MCF 10A (cell line): ENCODE results near the gene PPP2R2D. TPM values are rescaled to one million over a fixed set of nuclear protein-coding genes. Genes with fewer than 3 reads are reported as not detected.
A peak's percentile ranks its signal among the peaks of the same experiment; 100 is the strongest.

Experiments used
- BruUV-seq: library from RNA; stranded (reverse); fragments of 400-500 nt; replicated peaks from 2 replicates; lab custom pipeline; 2021; lab: Mats Ljungman, UMichigan
- CTCF ChIA-PET: fragments of 300-600 bp; sonication (Branson Sonifier 250); formaldehyde crosslinking; extraction: SDS; loops from one replicate; lab custom pipeline; 2021; ENCODE audit warnings: antibody characterized with exemption, inconsistent platforms; lab: Yijun Ruan, JAX
- POLR2A ChIA-PET: fragments of 300-600, 350-650 bp; sonication (Branson Sonifier 250); formaldehyde crosslinking; extraction: SDS; loops from one replicate; lab custom pipeline; 2020; ENCODE audit warnings: antibody characterized with exemption, inconsistent platforms; lab: Yijun Ruan, JAX
- DNase-seq: peaks from one replicate; pipeline ENCODE4 v3.0.0-alpha.2; 2018; ENCODE audit not compliant: unreplicated experiment
- H3K27ac Mint-ChIP-seq: one replicate; pipeline ENCODE4 v1.8.0; 2022; ENCODE audit warnings: mild to moderate bottlenecking, low read depth, mixed read lengths; ENCODE audit not compliant: unreplicated experiment
- H3K27me3 Mint-ChIP-seq: one replicate; pipeline ENCODE4 v1.8.0; 2022; ENCODE audit warnings: mixed read lengths; ENCODE audit not compliant: insufficient read depth, unreplicated experiment
- H3K36me3 Mint-ChIP-seq: one replicate; pipeline ENCODE4 v1.8.0; 2022; ENCODE audit warnings: mild to moderate bottlenecking, moderate library complexity, mixed read lengths; ENCODE audit not compliant: insufficient read depth, unreplicated experiment
- H3K4me1 Mint-ChIP-seq: one replicate; pipeline ENCODE4 v1.8.0; 2022; ENCODE audit warnings: mixed read lengths; ENCODE audit not compliant: insufficient read depth, unreplicated experiment
- H3K4me3 Mint-ChIP-seq: one replicate; pipeline ENCODE4 v1.8.0; 2022; ENCODE audit warnings: mild to moderate bottlenecking, moderate library complexity, mixed read lengths; ENCODE audit not compliant: unreplicated experiment
- H3K9me3 Mint-ChIP-seq: one replicate; pipeline ENCODE4 v1.8.0; 2022; ENCODE audit warnings: mixed read lengths; ENCODE audit not compliant: unreplicated experiment
- intact Hi-C: fragments of 100-400 bp; cut with micrococcal nuclease; formaldehyde crosslinking; loops from 2 replicates; pipeline ENCODE4 v1.14.1; 2022
- total RNA-seq: library from RNA; stranded (reverse); gene quantifications from 2 replicates; pipeline ENCODE4 v1.2.3, GENCODE V29; 2022
- TF ChIP-seq, protein P1 (sequence below): fragments of 200-600 bp; IDR thresholded peaks from one replicate; pipeline ENCODE4 v1.8.0; 2022; ENCODE audit warnings: antibody characterized with exemption, mild to moderate bottlenecking; ENCODE audit not compliant: unreplicated experiment

Gene PPP2R2D
- total RNA-seq, 1 experiment from 2014 or later: 35.5 TPM

DNA sequence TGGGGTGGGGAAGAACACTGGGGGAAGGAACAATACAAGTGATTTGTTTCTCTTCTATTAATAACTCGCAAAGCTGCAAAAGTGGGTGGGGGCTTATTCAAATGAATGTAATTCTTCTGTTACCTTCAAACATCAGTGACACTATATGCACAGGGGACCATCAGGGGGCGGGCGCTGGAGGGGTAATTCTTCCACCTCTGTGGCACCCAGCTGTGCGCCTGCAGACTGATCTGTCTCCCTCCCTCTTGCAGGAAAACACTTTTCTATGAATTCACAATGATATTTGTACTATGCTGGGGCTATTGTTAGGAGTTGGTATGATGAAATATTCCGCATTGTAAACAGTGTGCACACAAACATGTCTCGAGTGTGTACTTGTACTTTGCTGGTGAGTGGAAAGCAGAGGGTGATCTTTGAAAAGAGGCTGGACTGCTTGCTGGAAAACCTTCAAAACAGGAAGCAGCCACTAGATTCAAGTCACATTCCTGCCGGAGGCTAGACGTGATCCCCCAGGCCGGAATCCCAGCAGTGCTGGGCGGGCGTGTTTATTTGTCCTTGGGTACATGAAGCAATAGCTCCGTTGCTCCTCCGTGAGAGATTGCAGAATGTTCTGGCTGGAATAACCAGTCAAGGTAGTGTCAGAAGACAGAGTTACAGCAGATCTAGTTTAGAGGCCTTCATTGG is 96.7 kb downstream of the PPP2R2D start:
- H3K27ac Mint-ChIP-seq: peak overlapping the region; percentile 97
- no peaks in the 10 kb centered on the region for H3K9me3 Mint-ChIP-seq
- BruUV-seq: no TSS peak
- peaks cover 25% of the 10 kb centered on the region for H3K4me1 Mint-ChIP-seq
- intact Hi-C loops: no loop called here
- peak; percentile 87 for DNase-seq
- H3K27me3 Mint-ChIP-seq: no peaks in the 10 kb centered on the region
- H3K36me3 Mint-ChIP-seq: peaks cover 7% of the 10 kb centered on the region
- H3K4me3 Mint-ChIP-seq: peak overlapping the region; percentile 54
- CTCF ChIA-PET: interaction anchor here (0.6 to 5.6 kb wide), 8 partner anchors 12 to 1311 kb away, joined by 3 to 37 read pairs (median 3); no protein-coding TSS in a partner anchor
- TF ChIP-seq, protein P1, sequence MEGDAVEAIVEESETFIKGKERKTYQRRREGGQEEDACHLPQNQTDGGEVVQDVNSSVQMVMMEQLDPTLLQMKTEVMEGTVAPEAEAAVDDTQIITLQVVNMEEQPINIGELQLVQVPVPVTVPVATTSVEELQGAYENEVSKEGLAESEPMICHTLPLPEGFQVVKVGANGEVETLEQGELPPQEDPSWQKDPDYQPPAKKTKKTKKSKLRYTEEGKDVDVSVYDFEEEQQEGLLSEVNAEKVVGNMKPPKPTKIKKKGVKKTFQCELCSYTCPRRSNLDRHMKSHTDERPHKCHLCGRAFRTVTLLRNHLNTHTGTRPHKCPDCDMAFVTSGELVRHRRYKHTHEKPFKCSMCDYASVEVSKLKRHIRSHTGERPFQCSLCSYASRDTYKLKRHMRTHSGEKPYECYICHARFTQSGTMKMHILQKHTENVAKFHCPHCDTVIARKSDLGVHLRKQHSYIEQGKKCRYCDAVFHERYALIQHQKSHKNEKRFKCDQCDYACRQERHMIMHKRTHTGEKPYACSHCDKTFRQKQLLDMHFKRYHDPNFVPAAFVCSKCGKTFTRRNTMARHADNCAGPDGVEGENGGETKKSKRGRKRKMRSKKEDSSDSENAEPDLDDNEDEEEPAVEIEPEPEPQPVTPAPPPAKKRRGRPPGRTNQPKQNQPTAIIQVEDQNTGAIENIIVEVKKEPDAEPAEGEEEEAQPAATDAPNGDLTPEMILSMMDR: no peak
- POLR2A ChIA-PET: interaction anchor here (1.0 to 3.4 kb wide), 12 partner anchors 9 to 97 kb away, joined by 3 to 23 read pairs (median 6); partner anchors contain the start of gene BNIP3

DNA sequence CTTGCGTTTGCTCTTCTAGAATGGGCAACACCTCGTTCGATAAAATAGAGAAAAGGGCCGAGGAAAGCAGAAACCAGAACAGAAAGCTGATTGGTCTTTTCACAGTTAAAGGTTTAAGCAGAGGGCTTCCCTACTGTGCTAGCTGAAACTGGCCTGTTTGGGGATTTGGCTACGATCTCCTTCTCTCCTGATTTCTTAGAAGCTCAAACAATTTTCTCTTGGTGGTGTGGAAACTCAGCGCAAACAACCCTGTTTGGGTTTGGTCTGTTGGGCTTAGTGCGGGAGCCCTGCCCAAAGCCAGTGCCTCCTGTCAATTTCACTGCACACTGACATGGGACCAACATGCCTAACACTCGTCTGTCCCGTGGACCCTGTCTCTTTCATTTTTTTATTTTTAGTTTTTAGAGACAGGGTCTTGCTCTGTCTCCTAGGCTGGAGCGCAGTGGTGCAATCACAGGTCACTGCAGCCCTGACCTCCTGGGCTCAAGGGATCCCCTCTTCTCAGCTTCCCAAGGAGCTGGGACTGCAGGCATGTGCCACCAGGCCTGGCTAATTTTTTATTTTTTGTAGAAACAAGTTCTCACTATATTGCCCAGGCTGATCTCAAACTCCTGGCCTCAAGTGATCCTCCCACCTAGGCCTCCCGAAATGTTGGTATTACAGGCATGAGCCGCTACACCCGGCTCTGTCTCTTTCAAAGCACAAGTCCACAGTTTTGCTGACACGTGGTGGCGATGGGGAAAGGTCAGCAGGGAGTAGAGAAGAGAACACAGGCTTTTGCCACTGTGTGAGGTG is 97.4 kb downstream of the PPP2R2D start:
- Mint-ChIP-seq H3K27me3 (no peaks in the 10 kb centered on the region), H3K36me3 (peaks cover 7% of the 10 kb centered on the region), H3K4me1 (peaks cover 25% of the 10 kb centered on the region), H3K27ac (peak overlapping the region; percentile 97), H3K9me3 (no peaks in the 10 kb centered on the region), H3K4me3 (peak overlapping the region; percentile 54)
- CTCF ChIA-PET: interaction anchor here (0.6 to 5.6 kb wide), 4 partner anchors 11 to 146 kb away, joined by 3 to 37 read pairs (median 4); no protein-coding TSS in a partner anchor
- intact Hi-C loops: no loop called here
- POLR2A ChIA-PET: interaction anchor here (0.6 to 3.4 kb wide), 13 partner anchors 9 to 113 kb away, joined by 3 to 23 read pairs (median 5); partner anchors contain the start of gene BNIP3
- BruUV-seq: no TSS peak
- DNase-seq: no peak
- TF ChIP-seq, protein P1: no peak

DNA sequence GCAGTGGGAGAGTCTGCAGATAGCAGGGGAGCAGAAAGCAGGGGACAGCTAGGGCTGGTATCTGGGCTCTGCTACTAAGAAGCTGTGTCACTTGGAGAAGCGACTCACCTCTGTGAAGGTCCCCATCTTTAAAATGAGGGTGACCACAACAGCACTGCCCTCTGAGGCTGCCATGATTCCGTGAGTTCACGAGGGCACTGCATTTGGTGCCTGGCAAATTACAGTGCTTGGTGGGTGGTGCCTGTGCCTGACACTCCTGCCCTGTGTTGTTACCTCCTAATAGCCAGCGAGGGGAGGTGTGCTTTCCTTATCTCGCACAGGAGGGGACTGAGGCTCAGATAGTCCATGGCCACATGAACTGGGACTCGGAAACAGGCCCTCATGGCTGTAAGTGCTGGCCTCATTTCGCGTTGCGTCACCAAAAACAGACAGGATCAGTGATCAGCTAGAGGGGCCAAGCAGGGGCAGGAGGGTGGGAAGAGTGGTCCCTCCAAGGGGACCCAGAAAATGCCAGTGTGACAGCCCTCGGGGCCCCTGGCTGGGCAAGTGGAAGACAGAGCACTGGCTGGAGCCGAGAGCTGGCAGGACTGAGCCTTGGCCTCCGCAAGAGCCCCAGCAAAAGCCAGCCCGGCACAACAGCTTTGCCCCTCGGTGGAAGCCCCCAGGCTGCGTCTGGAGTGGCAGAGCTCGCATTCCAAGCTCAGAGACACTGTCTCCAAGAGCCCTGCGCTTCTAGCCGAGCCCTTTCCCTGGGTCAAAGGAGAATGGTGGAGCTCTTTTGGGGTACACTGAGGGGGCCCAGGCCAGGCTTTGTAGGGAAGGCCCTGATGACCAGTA is 98.3 kb downstream of the PPP2R2D start:
- ChIA-PET CTCF (interaction anchor here (1.0 to 5.6 kb wide), 4 partner anchors 12 to 113 kb away, joined by 4 to 37 read pairs (median 4); no protein-coding TSS in a partner anchor), POLR2A (interaction anchor here (1.0 to 3.4 kb wide), 3 partner anchors 11 to 18 kb away, joined by 3 to 23 read pairs (median 8); partner anchors contain the start of gene BNIP3)
- Mint-ChIP-seq H3K27me3 (no peaks in the 10 kb centered on the region), H3K4me1 (peaks cover 25% of the 10 kb centered on the region), H3K4me3 (no peak overlapping the region), H3K9me3 (no peaks in the 10 kb centered on the region), H3K36me3 (peaks cover 7% of the 10 kb centered on the region), H3K27ac (peak overlapping the region; percentile 97)
- TF ChIP-seq, protein P1: no peak
- no TSS peak for BruUV-seq
- intact Hi-C loops: no loop called here
- DNase-seq: no peak
